ENCODE data around the gene CMIP. TPM values are rescaled to one million over a fixed set of nuclear protein-coding genes. Genes with fewer than 3 reads are reported as not detected.

CMIP gene
- polyA plus RNA-seq, 1 experiment, result 2.7 TPM

DNA sequence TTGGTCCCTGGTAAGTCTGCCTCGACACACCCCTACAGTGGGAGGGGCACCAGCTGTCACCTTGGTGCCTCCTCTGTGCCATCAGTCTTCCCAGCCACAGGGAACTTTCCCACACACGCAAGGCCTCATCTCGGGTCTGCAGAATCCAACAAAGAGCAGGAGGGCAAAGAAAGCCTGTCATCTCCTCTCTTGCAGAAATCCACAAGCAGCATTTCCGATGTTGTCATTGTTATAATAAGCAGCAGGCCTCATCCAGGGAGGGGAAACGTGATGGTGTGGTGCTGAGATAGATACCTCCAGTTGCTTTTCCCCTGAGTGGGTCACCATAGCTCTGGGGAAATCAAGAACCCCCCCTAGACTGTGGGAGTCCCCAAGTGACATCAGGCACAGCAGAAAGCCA is 110.4 kb downstream of the CMIP start:
- H3K27ac ChIP-seq (ENCODE audit: low read depth, low read length), result no peak overlapping the region
- H3K9me3 ChIP-seq (ENCODE audit: control insufficient read depth, insufficient read depth, low read length), result no peaks in the 10 kb centered on the region; the same call in 1 of the 2 replicates
- no peaks in the 10 kb centered on the region for H3K27me3 ChIP-seq (ENCODE audit: control insufficient read depth, insufficient read depth, low read length)
- H3K4me3 ChIP-seq (ENCODE audit: low read depth, low read length), result no peak overlapping the region
- TF ChIP-seq, protein P1, sequence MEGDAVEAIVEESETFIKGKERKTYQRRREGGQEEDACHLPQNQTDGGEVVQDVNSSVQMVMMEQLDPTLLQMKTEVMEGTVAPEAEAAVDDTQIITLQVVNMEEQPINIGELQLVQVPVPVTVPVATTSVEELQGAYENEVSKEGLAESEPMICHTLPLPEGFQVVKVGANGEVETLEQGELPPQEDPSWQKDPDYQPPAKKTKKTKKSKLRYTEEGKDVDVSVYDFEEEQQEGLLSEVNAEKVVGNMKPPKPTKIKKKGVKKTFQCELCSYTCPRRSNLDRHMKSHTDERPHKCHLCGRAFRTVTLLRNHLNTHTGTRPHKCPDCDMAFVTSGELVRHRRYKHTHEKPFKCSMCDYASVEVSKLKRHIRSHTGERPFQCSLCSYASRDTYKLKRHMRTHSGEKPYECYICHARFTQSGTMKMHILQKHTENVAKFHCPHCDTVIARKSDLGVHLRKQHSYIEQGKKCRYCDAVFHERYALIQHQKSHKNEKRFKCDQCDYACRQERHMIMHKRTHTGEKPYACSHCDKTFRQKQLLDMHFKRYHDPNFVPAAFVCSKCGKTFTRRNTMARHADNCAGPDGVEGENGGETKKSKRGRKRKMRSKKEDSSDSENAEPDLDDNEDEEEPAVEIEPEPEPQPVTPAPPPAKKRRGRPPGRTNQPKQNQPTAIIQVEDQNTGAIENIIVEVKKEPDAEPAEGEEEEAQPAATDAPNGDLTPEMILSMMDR (IDR thresholded peaks at IDR 0.05; ENCODE audit: low read depth, low read length), result no peak
- no peak for DNase-seq (ENCODE audit: low read depth, low spot score)
- CTCF ChIA-PET, result interaction anchor here (0.6 kb wide), 1 partner anchor 67 kb away, joined by 3 read pairs; no protein-coding TSS in a partner anchor
- POLR2A ChIA-PET, result interaction anchor here (0.6 kb wide), 1 partner anchor 109 kb away, joined by 5 read pairs; no protein-coding TSS in a partner anchor

DNA sequence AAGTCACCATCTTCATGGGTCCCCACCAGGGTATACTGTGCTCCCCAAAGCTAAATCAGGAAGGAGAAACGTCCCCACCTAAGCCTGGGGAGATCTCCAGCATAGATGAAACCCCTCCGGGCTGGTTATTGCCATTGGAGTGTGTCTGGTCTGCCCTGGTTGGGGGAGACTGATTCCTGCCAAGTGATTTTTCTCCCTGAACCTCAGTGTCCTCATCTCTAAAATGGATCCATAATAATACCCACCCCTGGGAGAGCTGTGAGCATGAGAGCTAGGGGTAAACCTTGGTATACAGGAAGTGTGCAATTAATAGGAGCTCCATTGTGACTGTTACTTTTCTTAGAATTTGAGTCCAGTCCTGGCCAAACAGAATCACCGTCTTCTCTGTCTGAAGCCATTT is 111.1 kb downstream of the CMIP start:
- Histone ChIP-seq H3K9me3 (ENCODE audit: control insufficient read depth, insufficient read depth, low read length) (no peaks in the 10 kb centered on the region; the same call in 1 of the 2 replicates), H3K4me3 (ENCODE audit: low read depth, low read length) (no peak overlapping the region), H3K27ac (ENCODE audit: low read depth, low read length) (no peak overlapping the region), H3K27me3 (ENCODE audit: control insufficient read depth, insufficient read depth, low read length) (no peaks in the 10 kb centered on the region)
- TF ChIP-seq, protein P1 (IDR thresholded peaks at IDR 0.05; ENCODE audit: low read depth, low read length), result no peak
- POLR2A ChIA-PET, result no interaction called here
- CTCF ChIA-PET, result no interaction called here
- DNase-seq (ENCODE audit: low read depth, low spot score), result no peak

DNA sequence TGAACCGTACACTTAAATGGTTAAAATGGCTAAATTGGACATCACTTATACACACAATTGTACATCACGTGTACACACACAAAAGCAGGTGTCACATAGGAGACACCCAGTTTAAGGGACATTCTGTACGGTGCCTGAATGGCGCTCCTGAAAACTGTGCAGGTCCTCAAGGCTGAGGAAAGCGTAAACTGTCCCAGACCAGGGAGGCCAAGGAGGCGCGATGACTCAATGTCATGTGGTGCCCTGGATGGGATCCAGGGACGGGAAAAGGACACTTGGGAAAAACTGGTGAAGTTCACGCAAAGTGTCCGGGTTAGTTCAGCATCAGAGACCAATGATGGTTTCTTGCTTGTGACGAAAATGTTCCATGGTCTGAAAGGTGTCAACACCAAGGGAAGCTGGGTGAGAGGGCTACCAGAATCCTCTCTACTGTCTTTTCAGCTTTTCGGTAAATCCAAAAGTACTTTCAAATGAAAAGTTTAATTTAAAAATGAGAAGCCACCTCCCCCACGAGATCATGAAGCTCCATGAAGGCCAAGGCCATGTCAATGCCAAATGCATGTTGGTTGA is 112.2 kb downstream of the CMIP start:
- Histone ChIP-seq H3K27me3 (ENCODE audit: control insufficient read depth, insufficient read depth, low read length) (no peaks in the 10 kb centered on the region), H3K4me3 (ENCODE audit: low read depth, low read length) (no peak overlapping the region), H3K9me3 (ENCODE audit: control insufficient read depth, insufficient read depth, low read length) (no peaks in the 10 kb centered on the region; the same call in 1 of the 2 replicates), H3K27ac (ENCODE audit: low read depth, low read length) (no peak overlapping the region)
- POLR2A ChIA-PET, result no interaction called here
- TF ChIP-seq, protein P1 (IDR thresholded peaks at IDR 0.05; ENCODE audit: low read depth, low read length), result no peak
- no peak for DNase-seq (ENCODE audit: low read depth, low spot score)
- CTCF ChIA-PET, result no interaction called here

DNA sequence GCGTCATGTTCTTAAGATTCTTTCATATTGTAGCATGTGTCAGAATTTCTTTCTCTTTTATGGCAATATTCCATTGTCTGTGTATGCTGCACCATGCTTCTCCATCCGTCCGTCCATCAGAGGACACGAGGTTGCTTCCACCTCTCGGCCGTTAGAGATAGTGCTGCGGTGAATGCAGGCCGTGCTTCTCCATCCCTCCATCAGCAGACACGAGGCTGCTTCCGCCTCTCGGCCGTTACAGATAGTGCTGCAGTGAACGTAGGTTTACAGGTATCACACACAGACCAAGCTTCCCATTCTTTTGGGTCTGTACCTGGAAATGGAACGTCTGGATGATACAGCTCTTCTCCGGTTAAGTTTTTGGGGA is 113.5 kb downstream of the CMIP start:
- Histone ChIP-seq H3K9me3 (ENCODE audit: control insufficient read depth, insufficient read depth, low read length) (no peaks in the 10 kb centered on the region; the same call in 1 of the 2 replicates), H3K27ac (ENCODE audit: low read depth, low read length) (no peak overlapping the region), H3K4me3 (ENCODE audit: low read depth, low read length) (no peak overlapping the region), H3K27me3 (ENCODE audit: control insufficient read depth, insufficient read depth, low read length) (no peaks in the 10 kb centered on the region)
- no peak for DNase-seq (ENCODE audit: low read depth, low spot score)
- CTCF ChIA-PET, result no interaction called here
- TF ChIP-seq, protein P1 (IDR thresholded peaks at IDR 0.05; ENCODE audit: low read depth, low read length), result no peak
- POLR2A ChIA-PET, result no interaction called here

DNA sequence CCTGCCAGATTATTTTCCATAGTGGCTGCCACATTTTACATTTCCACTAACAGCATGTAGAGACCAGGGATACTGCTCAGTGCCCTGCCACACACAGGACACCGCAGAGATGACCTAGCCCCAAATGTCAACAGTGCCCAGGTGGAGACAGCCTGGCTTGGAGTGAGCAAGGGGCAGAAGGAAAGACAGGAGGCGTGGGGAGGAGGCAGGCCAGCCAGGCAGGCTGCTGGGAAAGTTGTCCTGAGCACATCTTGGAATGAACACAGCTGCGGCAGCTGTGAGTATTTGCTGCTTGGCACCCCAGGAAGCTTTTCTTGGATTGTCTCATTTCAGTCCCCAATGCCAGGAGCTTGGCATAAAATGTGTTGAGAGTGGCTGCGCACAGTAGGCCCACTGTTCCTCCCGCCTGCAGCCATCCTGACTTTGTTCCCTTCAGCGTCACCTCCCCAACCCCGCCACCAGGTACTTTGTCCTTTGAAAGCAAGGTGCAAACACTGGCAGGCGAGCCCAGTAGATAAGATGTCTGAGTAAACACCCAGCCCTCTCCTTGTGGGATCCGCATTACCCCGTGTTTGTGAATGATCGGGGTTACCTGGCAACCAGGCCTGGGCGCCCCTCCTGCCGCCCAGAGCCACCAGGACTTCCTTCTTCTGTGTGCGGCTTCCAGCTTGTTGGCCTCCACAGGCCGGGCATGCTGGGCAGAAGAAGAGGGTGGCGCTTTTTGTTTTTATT is 114.0 kb downstream of the CMIP start:
- ChIA-PET POLR2A (no interaction called here), CTCF (no interaction called here)
- TF ChIP-seq, protein P1 (IDR thresholded peaks at IDR 0.05; ENCODE audit: low read depth, low read length), result no peak
- no peak for DNase-seq (ENCODE audit: low read depth, low spot score)
- no peak overlapping the region for H3K4me3 ChIP-seq (ENCODE audit: low read depth, low read length)
- H3K9me3 ChIP-seq (ENCODE audit: control insufficient read depth, insufficient read depth, low read length), result no peaks in the 10 kb centered on the region
- no peak overlapping the region for H3K27ac ChIP-seq (ENCODE audit: low read depth, low read length)
- H3K27me3 ChIP-seq (ENCODE audit: control insufficient read depth, insufficient read depth, low read length), result no peaks in the 10 kb centered on the region
